Measurements from ENCODE around the gene MYMK. TPM values are rescaled to one million over a fixed set of nuclear protein-coding genes. Genes with fewer than 3 reads are reported as not detected.
"Not testable (repeated sequence)": the region's sequence is repeated elsewhere in the genome, so short reads cannot be mapped to it uniquely, and the experiment has no call there.

MYMK gene
- total RNA-seq, 1 experiment from 2014 or later = not detected

DNA sequence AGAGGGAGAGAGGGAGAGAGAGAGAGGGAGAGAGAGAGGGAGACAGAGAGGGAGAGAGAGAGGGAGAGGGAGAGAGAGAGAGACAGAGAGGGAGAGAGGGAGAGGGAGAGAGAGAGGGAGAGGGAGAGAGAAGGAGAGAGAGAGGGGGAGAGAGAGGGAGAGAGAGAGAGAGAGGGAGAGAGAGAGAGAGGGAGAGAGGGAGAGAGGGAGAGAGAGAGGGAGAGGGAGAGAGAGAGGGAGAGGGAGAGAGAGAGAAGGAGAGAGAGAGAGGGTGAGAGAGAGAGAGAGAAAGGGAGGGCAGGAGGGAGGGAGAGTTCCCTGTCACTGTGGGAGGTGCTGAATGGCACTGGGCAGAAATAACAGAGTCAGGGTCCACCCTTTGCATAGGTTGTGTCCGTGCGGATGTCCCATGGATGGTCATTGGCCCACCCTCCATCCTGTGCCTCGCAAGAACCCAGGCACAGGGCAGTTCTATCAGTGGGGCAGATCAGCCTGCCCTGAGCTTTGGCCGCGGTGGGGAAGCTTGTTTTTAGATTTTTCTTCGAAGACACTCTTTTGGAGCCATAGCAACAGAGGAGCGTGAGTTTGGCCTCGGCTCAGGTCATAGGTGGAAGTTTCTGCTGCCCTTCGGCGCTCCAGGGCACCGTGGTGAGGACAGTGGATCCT, 39.8 kb upstream of the MYMK start:
- no peak overlapping the region for H2AFZ ChIP-seq (ENCODE audit: low read depth, low read length, poor library complexity, severe bottlenecking)
- no peaks in the 10 kb centered on the region for H3K9me2 ChIP-seq (ENCODE audit: insufficient read depth)
- H3K36me3 ChIP-seq (ENCODE audit: control insufficient read depth in 1 of 2, insufficient read depth in 2 of 2, low read length in 2 of 2) = no peaks in the 10 kb centered on the region
- no peak overlapping the region for H3K4me3 ChIP-seq (replicated peaks in 1 of 2; ENCODE audit: low read depth in 1 of 2, low read length in 2 of 2)
- ChIA-PET CTCF (no interaction called here), RAD21 (ENCODE audit: low non-redundant PET in 1 of 2, low total read pairs in 2 of 2, uncharacterized antibody in 2 of 2, unreplicated experiment in 2 of 2) (no interaction called here), POLR2A (no interaction called here)
- H3K4me2 ChIP-seq (ENCODE audit: low read length) = no peak overlapping the region
- H3K79me2 ChIP-seq (ENCODE audit: insufficient read depth, low read length) = no peaks in the 10 kb centered on the region
- no peak for ATAC-seq
- DNase-seq (ENCODE audit: low read depth, low spot score) = no peak
- no peak overlapping the region for H3K9ac ChIP-seq (ENCODE audit: low read length)
- H3K4me1 ChIP-seq (ENCODE audit: control insufficient read depth in 1 of 2, insufficient read depth in 2 of 2, low read length in 2 of 2) = peaks cover 17% of the 10 kb centered on the region in 2 experiments
- intact Hi-C loops (cut with micrococcal nuclease) = no loop called here
- BruUV-seq (replicated peaks) = no TSS peak
- H3K27me3 ChIP-seq (ENCODE audit: insufficient read depth, low read length) = peaks cover 6% of the 10 kb centered on the region; the same call in 1 of the 2 replicates
- no peak for TF ChIP-seq ELF1 (IDR thresholded peaks at IDR 0.05; ENCODE audit: borderline replicate concordance, low read depth)
- no peak for TF ChIP-seq EZH2 (IDR thresholded peaks at IDR 0.05)
- TF ChIP-seq ZNF274 (IDR thresholded peaks at IDR 0.05; ENCODE audit: low read depth, low read length) = no peak
- no peak for TF ChIP-seq JUND (IDR thresholded peaks at IDR 0.05)
- TF ChIP-seq, protein P1, sequence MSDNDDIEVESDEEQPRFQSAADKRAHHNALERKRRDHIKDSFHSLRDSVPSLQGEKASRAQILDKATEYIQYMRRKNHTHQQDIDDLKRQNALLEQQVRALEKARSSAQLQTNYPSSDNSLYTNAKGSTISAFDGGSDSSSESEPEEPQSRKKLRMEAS (IDR thresholded peaks at IDR 0.05) = no peak
- peak overlapping the region; percentile 48; the same call in 1 of the 2 replicates for H3K27ac ChIP-seq (ENCODE audit: low read depth, low read length)
- H3K9me3 ChIP-seq (ENCODE audit: control insufficient read depth in 1 of 2, insufficient read depth in 1 of 2, low read depth in 1 of 2, low read length in 2 of 2) = no peaks in the 10 kb centered on the region
- no peaks in the 10 kb centered on the region for H4K20me1 ChIP-seq (ENCODE audit: insufficient read depth)

DNA sequence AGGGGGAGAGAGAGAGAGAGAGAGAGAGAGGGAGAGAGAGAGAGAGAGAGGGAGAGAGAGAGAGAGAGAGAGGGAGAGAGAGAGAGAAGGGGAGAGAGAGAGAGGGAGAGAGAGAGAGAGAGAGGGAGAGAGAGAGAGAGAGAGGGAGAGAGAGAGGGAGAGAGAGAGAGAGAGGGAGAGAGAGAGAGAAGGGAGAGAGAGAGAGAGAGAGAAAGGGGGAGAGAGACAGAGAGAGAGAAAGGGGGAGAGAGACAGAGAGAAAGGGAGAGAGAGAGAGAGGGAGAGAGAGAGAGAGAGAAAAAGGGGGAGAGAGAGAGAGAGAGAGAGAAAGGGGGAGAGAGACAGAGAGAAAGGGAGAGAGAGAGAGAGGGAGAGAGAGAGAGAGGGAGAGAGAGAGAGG, 39.1 kb upstream of the MYMK start:
- H3K36me3 ChIP-seq (ENCODE audit: control insufficient read depth in 1 of 2, insufficient read depth in 2 of 2, low read length in 2 of 2); RAD21 ChIA-PET (ENCODE audit: low non-redundant PET in 1 of 2, low total read pairs in 2 of 2, uncharacterized antibody in 2 of 2, unreplicated experiment in 2 of 2); H3K27me3 ChIP-seq (ENCODE audit: insufficient read depth, low read length); BruUV-seq (replicated peaks); POLR2A ChIA-PET; intact Hi-C loops (cut with micrococcal nuclease); H2AFZ ChIP-seq (ENCODE audit: low read depth, low read length, poor library complexity, severe bottlenecking); H3K4me2 ChIP-seq (ENCODE audit: low read length); H3K9ac ChIP-seq (ENCODE audit: low read length); H3K4me3 ChIP-seq (replicated peaks in 1 of 2; ENCODE audit: low read depth in 1 of 2, low read length in 2 of 2); H3K9me3 ChIP-seq (ENCODE audit: control insufficient read depth in 1 of 2, insufficient read depth in 1 of 2, low read depth in 1 of 2, low read length in 2 of 2); H3K79me2 ChIP-seq (ENCODE audit: insufficient read depth, low read length); H3K9me2 ChIP-seq (ENCODE audit: insufficient read depth); H4K20me1 ChIP-seq (ENCODE audit: insufficient read depth); CTCF ChIA-PET; ATAC-seq; DNase-seq (ENCODE audit: low read depth, low spot score): not testable (repeated sequence)
- Histone ChIP-seq H3K27ac (ENCODE audit: low read depth, low read length) (peak overlapping the region; percentile 48; the same call in 1 of the 2 replicates), H3K4me1 (ENCODE audit: control insufficient read depth in 1 of 2, insufficient read depth in 2 of 2, low read length in 2 of 2) (peaks cover 24% of the 10 kb centered on the region in 2 experiments)

Data from HCT116 (cell line).